ENCODE results near the gene CD74.

CD74 gene

DNA sequence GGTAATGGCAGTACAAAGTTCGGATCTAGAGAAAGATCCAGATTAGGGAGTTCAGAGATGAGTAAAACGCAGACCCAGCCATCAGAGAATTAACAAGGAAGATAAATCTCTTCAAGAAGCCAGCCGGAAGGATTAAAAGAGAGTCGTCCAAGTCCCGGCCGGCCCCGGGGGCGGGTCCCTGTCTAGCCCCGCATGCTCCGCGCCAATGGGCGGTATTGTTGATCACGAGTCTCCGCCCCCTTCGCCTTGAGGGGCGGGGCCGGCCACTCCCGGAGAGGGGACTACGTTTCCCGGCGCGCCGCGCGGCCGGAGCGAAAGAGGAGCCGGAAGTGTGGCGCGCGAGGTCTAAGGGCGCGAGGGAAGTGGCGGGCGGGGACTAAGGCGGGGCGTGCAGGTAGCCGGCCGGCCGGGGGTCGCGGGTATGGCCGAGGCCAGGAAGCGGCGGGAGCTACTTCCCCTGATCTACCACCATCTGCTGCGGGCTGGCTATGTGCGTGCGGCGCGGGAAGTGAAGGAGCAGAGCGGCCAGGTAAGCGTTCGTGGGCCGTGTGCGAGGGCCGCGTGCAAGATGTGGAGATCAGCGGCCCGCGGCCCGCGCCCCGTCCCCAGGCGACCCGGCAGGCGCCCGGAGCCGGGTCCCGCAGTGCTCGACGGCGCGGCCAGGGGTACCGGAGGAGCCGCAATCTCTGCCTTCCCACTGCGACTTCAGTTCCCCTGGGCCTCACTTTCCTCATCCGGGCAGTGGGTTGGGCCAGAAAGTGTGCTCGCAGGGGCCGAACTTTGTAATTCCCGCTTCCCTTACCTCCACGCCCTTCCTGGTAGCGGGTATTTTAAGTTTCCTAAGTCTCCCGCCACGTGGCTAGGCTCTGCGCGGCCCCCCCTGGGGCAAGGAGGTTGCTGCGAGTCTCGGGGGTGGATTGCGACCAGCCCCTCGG is 55.1 kb downstream of the CD74 start, which contains the start of gene TCOF1:
Gene TCOF1, plus strand, starts transcription at position 372 of the 935 bp plus-strand sequence. Its CDS starts 50 bp downstream, at position 422.
- DNase-seq: peak; percentile 99

DNA sequence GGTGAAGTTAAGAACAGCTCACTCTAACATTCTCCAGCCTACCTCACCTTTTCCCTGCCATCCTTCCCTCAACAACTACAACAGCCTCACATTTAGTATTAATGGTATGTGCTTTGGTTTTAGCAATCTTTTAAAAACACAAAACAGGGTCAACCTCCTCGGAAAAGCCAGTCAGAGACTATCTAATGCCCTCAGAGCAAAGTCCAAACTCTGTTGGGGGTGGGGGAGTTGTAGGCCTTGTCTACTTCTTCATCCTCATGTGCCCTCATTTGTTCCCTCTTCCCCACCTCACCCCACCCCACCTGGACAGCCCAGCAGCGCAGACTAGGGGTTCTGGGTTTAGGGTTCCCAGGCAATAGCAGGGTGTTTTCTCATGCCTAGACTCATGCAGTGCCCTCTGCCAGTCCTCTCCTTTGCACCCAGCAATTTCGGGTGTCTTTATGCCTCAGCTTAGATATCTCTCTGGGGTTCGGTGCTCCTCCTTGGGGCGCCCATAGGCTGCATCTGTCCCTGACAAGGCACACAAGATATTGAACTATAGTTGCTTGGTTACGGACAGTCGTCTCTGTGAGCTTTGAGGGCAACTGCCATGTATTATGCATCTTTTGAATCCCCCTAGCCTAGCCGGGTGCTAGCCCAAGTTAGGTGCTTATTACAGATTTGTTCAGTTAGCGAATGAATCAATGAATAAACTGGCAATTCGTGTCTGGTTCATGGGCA is 56.0 kb downstream of the CD74 start:
- no peak for DNase-seq

DNA sequence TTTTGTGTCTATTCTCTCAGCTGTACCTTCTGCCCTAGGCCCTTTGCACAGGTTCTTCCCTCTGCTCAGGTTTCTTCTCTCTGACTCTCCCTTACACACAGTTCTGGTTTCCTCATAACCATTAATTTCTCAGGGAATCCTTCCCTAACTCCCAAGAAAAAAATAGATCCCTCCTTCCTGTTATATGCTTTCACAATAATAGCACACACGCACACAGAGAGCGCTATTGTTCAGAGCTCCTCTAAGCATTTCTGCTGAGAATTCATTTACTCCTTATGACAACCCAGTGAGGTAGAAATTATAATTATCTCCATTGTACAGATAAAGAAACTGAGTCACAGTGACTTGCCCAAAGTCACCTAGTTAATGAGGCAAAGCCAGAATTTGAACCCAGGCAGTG is 56.9 kb downstream of the CD74 start:
- no peak for DNase-seq

DNA sequence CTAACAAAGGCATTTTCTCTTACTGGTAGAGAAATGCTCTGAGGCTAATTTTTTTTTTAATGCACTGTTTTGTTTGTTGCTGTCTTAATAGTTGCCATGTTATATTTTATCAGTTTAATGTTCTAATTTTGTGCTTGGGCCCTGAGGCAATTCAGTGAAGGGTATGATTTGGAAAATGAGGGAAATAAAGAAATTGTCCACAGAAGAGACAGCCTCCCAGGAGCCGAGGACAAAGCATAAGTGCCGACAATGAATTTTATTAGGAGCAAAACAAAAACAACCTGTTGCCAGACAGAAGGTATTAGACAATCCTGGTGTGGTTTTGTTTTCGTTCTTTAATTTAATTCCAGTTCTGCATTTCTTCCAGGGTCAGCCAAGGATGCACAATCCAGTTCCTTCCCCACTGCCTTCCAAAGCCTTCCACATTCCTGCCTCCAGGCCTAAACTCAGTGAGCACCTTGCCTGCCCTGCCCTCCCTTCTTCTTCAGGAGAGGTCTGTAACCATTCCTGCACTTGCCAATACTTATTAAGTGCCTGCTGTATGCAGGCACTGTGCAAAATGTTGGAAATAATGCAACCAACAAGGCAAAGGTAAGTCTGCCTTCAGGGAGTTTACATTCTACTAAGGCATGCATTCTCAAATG is 59.6 kb downstream of the CD74 start:
- no peak for DNase-seq

DNA sequence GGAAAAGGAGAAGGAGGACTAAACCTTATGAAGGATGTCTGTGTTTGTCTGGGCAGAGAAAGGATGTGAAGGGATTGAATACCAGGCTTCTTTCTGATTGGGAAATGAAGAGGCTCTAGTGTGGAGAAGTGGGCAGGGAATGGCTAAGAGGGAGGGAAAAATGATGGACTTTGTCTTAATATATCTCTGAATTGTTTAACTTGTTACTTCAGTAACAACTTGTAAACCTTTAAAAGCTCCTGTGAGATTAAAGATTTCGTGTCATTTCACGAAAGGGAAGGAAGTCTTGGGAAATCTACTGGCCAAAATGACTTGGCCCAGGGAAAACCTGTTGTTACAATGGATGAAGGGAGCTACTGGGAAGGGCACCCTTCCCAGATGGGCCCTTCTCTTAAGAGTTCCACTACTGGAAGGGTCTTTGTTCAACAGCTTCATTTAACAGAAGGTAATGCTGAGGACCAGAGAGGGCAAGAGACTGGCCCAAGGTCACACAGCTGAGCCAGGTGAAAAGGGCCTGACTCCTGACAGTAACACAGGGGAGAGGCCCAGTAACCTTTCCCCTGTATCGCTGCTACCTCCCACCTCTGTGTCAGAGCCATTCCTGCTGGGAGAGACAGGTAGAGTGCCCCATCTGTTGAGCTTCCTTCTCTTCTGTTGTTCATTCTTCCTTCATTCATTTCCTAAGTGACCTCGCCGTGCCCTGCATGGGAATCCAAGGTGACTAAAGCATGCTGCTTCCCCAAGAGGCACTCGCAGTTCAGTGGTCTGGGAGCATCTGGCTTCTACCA is 60.3 kb downstream of the CD74 start:
- DNase-seq: no peak

All from activated T-cell treated with anti-CD3 and anti-CD28 coated beads, Interleukin-2, amount 50 U/mL, for 48 hours (primary cell).